MM.1S (cell line): Measurements from ENCODE around the gene DUOXA1.

Source experiments
- DNase-seq: peaks from one replicate; pipeline ENCODE4 v3.0.0-alpha.2; 2015
- H2AFZ ChIP-seq: fragments of 300-600 bp; sonication (generic); 2 replicates; pipeline ENCODE4 v1.6.0; 2016; ENCODE audit warnings: antibody characterized with exemption, low read length
- H3F3A ChIP-seq: fragments of 300-600 bp; sonication (generic); 2 replicates; pipeline ENCODE4 v1.6.1; 2016; ENCODE audit warnings: mild to moderate bottlenecking, antibody characterized with exemption, low read length, moderate library complexity, mixed read lengths; ENCODE audit not compliant: insufficient read depth
- H3K27ac ChIP-seq: fragments of 300-600 bp; sonication (generic); 2 replicates; pipeline ENCODE4 v1.5.1; 2016; ENCODE audit warnings: mild to moderate bottlenecking, low read length
- H3K27me3 ChIP-seq: fragments of 300-600 bp; sonication (generic); replicated peaks from 2 replicates; pipeline ENCODE4 v1.6.0; 2016; ENCODE audit warnings: low read length; ENCODE audit not compliant: insufficient read depth
- H3K36me3 ChIP-seq: fragments of 300-600 bp; sonication (generic); replicated peaks from 2 replicates; pipeline ENCODE4 v1.6.1; 2016; ENCODE audit warnings: mild to moderate bottlenecking, low read length, mixed read lengths; ENCODE audit not compliant: insufficient read depth
- H3K4me1 ChIP-seq: fragments of 300-600 bp; sonication (generic); 2 replicates; pipeline ENCODE4 v1.6.1; 2016; ENCODE audit warnings: low read length, mixed read lengths
- H3K4me2 ChIP-seq: fragments of 300-600 bp; sonication (generic); 2 replicates; pipeline ENCODE4 v1.6.0; 2016; ENCODE audit warnings: low read depth, low read length
- H3K4me3 ChIP-seq: fragments of 300-600 bp; sonication (generic); 2 replicates; pipeline ENCODE4 v1.5.1; 2016; ENCODE audit warnings: low read length, mixed read lengths
- H3K79me2 ChIP-seq: fragments of 300-600 bp; sonication (generic); 2 replicates; pipeline ENCODE4 v1.6.1; 2016; ENCODE audit warnings: mixed run types, low read length, mixed read lengths
- H3K9ac ChIP-seq: fragments of 300-600 bp; sonication (generic); 2 replicates; pipeline ENCODE4 v1.6.1; 2016; ENCODE audit warnings: low read length, mixed read lengths
- H3K9me2 ChIP-seq: fragments of 300-600 bp; sonication (generic); replicated peaks from 2 replicates; pipeline ENCODE4 v1.6.1; 2016; ENCODE audit warnings: mild to moderate bottlenecking, low read length, mixed read lengths; ENCODE audit not compliant: insufficient read depth
- H3K9me3 ChIP-seq: fragments of 300-600 bp; sonication (generic); replicated peaks from 2 replicates; pipeline ENCODE4 v1.6.1; 2016; ENCODE audit warnings: mild to moderate bottlenecking, low read length, mixed read lengths; ENCODE audit not compliant: insufficient read depth
- H4K20me1 ChIP-seq: fragments of 300-600 bp; sonication (generic); 2 replicates; pipeline ENCODE4 v1.6.1; 2016; ENCODE audit warnings: mild to moderate bottlenecking, low read length, moderate library complexity, mixed read lengths; ENCODE audit not compliant: insufficient read depth
- EZH2 ChIP-seq: fragments of 300-600 bp; sonication (generic); optimal IDR thresholded peaks from 2 replicates; pipeline ENCODE3; 2017; ENCODE audit warnings: low read depth, mild to moderate bottlenecking, antibody characterized with exemption, low read length, mixed read lengths
- EZH2phosphoT487 ChIP-seq: fragments of 300-600 bp; sonication (generic); IDR thresholded peaks from 2 replicates; pipeline ENCODE4 v1.6.1; 2018; ENCODE audit warnings: antibody characterized with exemption, low read length
- TF ChIP-seq, protein P1 (sequence below): fragments of 300-600 bp; sonication (generic); IDR thresholded peaks from 2 replicates; pipeline ENCODE4 v1.5.1; 2016; ENCODE audit warnings: antibody characterized with exemption, low read length, mixed read lengths

The DUOXA1 gene

DNA sequence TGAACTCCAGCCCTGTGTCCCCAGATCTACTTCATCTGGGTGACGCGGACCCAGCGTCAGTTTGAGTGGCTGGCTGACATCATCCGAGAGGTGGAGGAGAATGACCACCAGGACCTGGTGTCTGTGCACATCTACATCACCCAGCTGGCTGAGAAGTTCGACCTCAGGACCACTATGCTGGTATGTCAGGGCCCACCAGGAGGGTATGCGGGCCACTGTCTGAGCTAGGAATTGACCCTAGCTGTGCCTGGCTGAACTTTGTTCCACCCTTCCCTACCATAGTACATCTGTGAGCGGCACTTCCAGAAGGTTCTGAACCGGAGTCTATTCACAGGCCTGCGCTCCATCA lies 33.8 kb upstream of the DUOXA1 start:
- H3K79me2 ChIP-seq, result peaks cover 3% of the 10 kb centered on the region; the same call in 1 of the 2 replicates
- no peak overlapping the region for H3K4me3 ChIP-seq
- no peaks in the 10 kb centered on the region for H3K9me2 ChIP-seq
- H2AFZ ChIP-seq, result no peak overlapping the region
- no peak for DNase-seq
- no peak overlapping the region for H3K9ac ChIP-seq
- 0 out of 2 replicates have a peak, but pooled peaks cover 3% of the 10 kb centered on the region for H3F3A ChIP-seq
- H3K4me1 ChIP-seq, result no peaks in the 10 kb centered on the region
- no peak overlapping the region for H3K27ac ChIP-seq
- TF ChIP-seq, protein P1, sequence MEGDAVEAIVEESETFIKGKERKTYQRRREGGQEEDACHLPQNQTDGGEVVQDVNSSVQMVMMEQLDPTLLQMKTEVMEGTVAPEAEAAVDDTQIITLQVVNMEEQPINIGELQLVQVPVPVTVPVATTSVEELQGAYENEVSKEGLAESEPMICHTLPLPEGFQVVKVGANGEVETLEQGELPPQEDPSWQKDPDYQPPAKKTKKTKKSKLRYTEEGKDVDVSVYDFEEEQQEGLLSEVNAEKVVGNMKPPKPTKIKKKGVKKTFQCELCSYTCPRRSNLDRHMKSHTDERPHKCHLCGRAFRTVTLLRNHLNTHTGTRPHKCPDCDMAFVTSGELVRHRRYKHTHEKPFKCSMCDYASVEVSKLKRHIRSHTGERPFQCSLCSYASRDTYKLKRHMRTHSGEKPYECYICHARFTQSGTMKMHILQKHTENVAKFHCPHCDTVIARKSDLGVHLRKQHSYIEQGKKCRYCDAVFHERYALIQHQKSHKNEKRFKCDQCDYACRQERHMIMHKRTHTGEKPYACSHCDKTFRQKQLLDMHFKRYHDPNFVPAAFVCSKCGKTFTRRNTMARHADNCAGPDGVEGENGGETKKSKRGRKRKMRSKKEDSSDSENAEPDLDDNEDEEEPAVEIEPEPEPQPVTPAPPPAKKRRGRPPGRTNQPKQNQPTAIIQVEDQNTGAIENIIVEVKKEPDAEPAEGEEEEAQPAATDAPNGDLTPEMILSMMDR, result no peak
- TF ChIP-seq EZH2phosphoT487 (no peak), EZH2 (no peak)
- H3K9me3 ChIP-seq, result no peaks in the 10 kb centered on the region
- H3K27me3 ChIP-seq, result no peaks in the 10 kb centered on the region
- H3K4me2 ChIP-seq, result no peak overlapping the region
- no peaks in the 10 kb centered on the region for H3K36me3 ChIP-seq
- H4K20me1 ChIP-seq, result no peaks in the 10 kb centered on the region

DNA sequence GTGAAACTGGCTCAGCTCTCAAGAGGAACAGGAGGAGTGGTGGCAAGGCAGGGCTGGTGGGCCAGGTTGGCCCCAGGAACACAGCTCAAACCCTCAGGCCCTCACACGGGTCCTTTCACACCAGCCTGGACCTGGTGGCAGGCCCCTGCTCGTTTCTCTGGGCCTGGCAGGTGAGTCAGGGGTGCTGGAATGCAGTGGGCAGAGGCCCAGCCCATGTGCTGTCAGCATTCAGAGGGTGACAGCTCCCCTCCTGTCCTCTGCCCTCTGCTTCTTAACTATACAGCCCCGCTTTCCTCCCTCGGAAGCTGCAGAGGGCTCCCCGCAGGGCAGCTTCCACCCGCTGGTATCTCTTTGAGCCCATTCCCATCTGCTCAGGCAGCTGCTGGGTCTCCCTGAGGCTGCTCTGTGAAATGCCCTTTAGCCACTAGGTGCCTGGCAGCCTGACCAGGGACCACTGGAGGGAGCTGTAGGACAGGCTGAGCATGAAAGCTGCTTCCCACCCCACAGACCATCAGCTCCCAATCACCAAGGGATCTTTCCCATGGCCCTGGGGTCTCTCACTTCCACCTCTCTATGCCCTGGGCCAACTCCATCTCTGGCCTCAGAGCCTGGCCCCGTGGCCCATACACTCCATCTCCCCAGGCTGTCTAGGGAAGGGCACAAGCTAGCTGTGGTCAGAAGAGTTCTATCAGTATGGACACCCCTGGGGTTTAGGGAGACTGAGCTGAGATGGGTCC lies 33.3 kb upstream of the DUOXA1 start:
- Histone ChIP-seq H3K27ac (no peak overlapping the region), H3K9me3 (no peaks in the 10 kb centered on the region), H4K20me1 (no peaks in the 10 kb centered on the region), H3K9me2 (no peaks in the 10 kb centered on the region), H3K79me2 (peaks cover 3% of the 10 kb centered on the region; the same call in 1 of the 2 replicates), H2AFZ (no peak overlapping the region), H3K4me2 (no peak overlapping the region), H3K36me3 (no peaks in the 10 kb centered on the region), H3K4me3 (no peak overlapping the region), H3K27me3 (no peaks in the 10 kb centered on the region), H3F3A (0 out of 2 replicates have a peak, but pooled peaks cover 3% of the 10 kb centered on the region), H3K9ac (no peak overlapping the region), H3K4me1 (no peaks in the 10 kb centered on the region)
- DNase-seq, result peak; percentile 76
- TF ChIP-seq EZH2 (no peak), EZH2phosphoT487 (no peak)
- TF ChIP-seq, protein P1, result peak; percentile 92

DNA sequence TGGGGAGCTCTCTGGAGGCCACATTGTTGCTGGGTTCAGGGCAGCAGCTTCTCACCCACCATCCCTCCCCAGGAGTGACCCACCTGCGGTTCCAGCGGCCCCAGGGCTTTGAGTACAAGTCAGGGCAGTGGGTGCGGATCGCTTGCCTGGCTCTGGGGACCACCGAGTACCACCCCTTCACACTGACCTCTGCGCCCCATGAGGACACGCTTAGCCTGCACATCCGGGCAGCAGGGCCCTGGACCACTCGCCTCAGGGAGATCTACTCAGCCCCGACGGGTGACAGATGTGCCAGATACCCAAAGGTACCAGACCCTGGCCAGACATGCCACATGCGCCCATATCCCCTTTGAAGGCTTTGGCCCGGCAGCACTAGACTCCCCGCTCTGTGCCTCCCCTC lies 32.0 kb upstream of the DUOXA1 start:
- no peak overlapping the region for H2AFZ ChIP-seq
- no peak for DNase-seq
- H3K9ac ChIP-seq, result no peak overlapping the region
- no peaks in the 10 kb centered on the region for H3K9me3 ChIP-seq
- no peaks in the 10 kb centered on the region for H3F3A ChIP-seq
- no peaks in the 10 kb centered on the region for H3K9me2 ChIP-seq
- H3K4me2 ChIP-seq, result no peak overlapping the region
- H4K20me1 ChIP-seq, result no peaks in the 10 kb centered on the region
- TF ChIP-seq EZH2phosphoT487 (no peak), EZH2 (no peak)
- H3K4me3 ChIP-seq, result no peak overlapping the region
- no peaks in the 10 kb centered on the region for H3K27me3 ChIP-seq
- no peak overlapping the region for H3K27ac ChIP-seq
- H3K36me3 ChIP-seq, result no peaks in the 10 kb centered on the region
- no peaks in the 10 kb centered on the region for H3K4me1 ChIP-seq
- peaks cover 3% of the 10 kb centered on the region; the same call in 1 of the 2 replicates for H3K79me2 ChIP-seq

DNA sequence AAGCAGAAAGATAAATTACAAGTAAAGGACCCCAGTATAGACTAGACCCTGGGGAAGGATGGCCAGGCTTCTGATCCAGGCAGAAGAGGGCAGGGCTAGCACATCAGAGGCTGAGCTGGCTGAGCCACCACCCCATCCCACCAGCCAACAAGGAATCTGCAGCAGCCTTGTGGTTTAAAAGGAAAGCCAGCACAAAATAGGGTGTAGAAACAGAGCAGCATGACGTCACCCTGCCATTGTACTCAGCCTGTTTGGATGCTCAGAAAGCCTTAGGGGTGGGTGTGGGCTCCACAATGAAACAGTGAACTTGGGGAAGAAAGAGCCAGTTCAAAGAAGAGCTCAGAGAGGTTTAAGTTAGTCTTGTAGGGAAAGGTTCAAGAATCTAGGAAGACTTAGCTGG lies 28.3 kb upstream of the DUOXA1 start:
- H4K20me1 ChIP-seq, result no peaks in the 10 kb centered on the region
- H3K9ac ChIP-seq, result no peak overlapping the region
- H3K9me2 ChIP-seq, result no peaks in the 10 kb centered on the region
- no peaks in the 10 kb centered on the region for H3K9me3 ChIP-seq
- no peaks in the 10 kb centered on the region for H3K79me2 ChIP-seq
- H3K27ac ChIP-seq, result no peak overlapping the region
- no peak overlapping the region for H3K4me2 ChIP-seq
- no peaks in the 10 kb centered on the region for H3K36me3 ChIP-seq
- no peak for DNase-seq
- no peaks in the 10 kb centered on the region for H3F3A ChIP-seq
- TF ChIP-seq EZH2, result no peak
- TF ChIP-seq EZH2phosphoT487, result no peak
- TF ChIP-seq, protein P1, result no peak
- H2AFZ ChIP-seq, result no peak overlapping the region
- H3K4me1 ChIP-seq, result no peaks in the 10 kb centered on the region
- H3K4me3 ChIP-seq, result no peak overlapping the region
- no peaks in the 10 kb centered on the region for H3K27me3 ChIP-seq
